Ovary (tissue), 9 donors: ENCODE measurements around the gene POLR2E. TPM values are rescaled to one million over a fixed set of nuclear protein-coding genes. Genes with fewer than 3 reads are reported as not detected.

ENCODE experiments used
- DNase-seq, 5 donors: peaks; one replicate each; pipeline ENCODE4 v3.0.0-alpha.2; 2019 to 2020
- H3K27ac ChIP-seq, 2 donors: fragments of 200-600 bp; one replicate each; pipeline versions ENCODE4 v1.5.1 to v1.8.0; 2019 to 2022
- H3K27me3 ChIP-seq: fragments of 200-600 bp; one replicate; pipeline ENCODE4 v1.8.0; 2022
- H3K36me3 ChIP-seq: fragments of 200-600 bp; sonication (generic); one replicate; pipeline ENCODE4 v1.5.1; 2019
- H3K4me1 ChIP-seq: one replicate; pipeline ENCODE4 v1.8.1; 2013; ENCODE audit warnings: mild to moderate bottlenecking, moderate library complexity; ENCODE audit not compliant: insufficient read depth
- H3K4me3 ChIP-seq: fragments of 200-600 bp; sonication (generic); one replicate; pipeline ENCODE4 v1.5.1; 2017
- H3K9me3 ChIP-seq, 2 donors: fragments of 200-600 bp in 1 of 2; sonication (generic) in 1 of 2; one replicate each; pipeline versions ENCODE4 v1.5.1 to v1.8.1; 2013 to 2019; ENCODE audit warnings: mild to moderate bottlenecking in 1 of 2, moderate library complexity in 1 of 2
- EP300 ChIP-seq: sonication (generic); formaldehyde crosslinking; IDR thresholded peaks from one replicate; pipeline ENCODE4 v1.6.1; 2017; ENCODE audit warnings: antibody characterized with exemption
- POLR2A ChIP-seq: fragments of 450-650 bp; IDR thresholded peaks from one replicate; pipeline ENCODE4 v1.6.1; 2017; ENCODE audit warnings: antibody characterized with exemption, mild to moderate bottlenecking, moderate library complexity
- WGBS, 3 donors: extraction: QIAGEN DNeasy Blood & Tissue Kit in 1 of 3; methylation state at CpG; one replicate each; pipeline versions ENCODE4 v1.1.5 to v1.1.7; 2013 to 2017; 5-methylcytosine and 5-hydroxymethylcytosine counted together
- intact Hi-C, 4 donors: fragments of 100-400 bp; cut with DNase I; formaldehyde crosslinking; loops; one replicate each; pipeline versions ENCODE4 v1.11.0 to v1.15.1; 2022 to 2023
- polyA plus RNA-seq, 2 donors: library from polyadenylated mRNA; stranded (reverse); fragments of 200-250 nt in 1 of 2; fragments of 350-450 nt in 1 of 2; fragmentation: Illumina TruSeq in 1 of 2; extraction: RNeasy Lipid Tissue Mini Kit (QIAGEN cat#74804) in 1 of 2; gene quantifications; one replicate each; pipeline ENCODE4 v1.2.3, GENCODE V29; 2013 to 2014
- total RNA-seq, 7 donors: library from RNA; depleted of rRNA in 2 of 7; stranded (reverse); fragments of >200 nt in 2 of 7; fragmentation: NEBNext Ultra II Directional in 3 of 7; extraction: Animal tissue kit (Norgen Biotek cat#: 25700) in 3 of 7; gene quantifications; one replicate each; pipeline versions ENCODE4 v1.1.0 to v1.2.4, GENCODE V29; 2016 to 2023
- TF ChIP-seq, protein P1 (sequence below), 3 donors: fragments of 450-650 bp in 2 of 3; fragments of 200-600 bp in 1 of 3; IDR thresholded peaks; one replicate each; pipeline versions ENCODE4 v1.5.1 to v1.8.0; 2016 to 2022; ENCODE audit warnings: antibody characterized with exemption in 3 of 3, mild to moderate bottlenecking in 1 of 3
- donor health status: DM: no; HTN: no; CAD: no; lungs with moderate emphysema.
- donor health status: DM: no; HTN: no; CAD: no.
- donor health status: Bipolar disorder and iron deficiency.
- donor health status: DM: yes; HTN: yes; CAD: no.
- donor health status: DM: no; HTN: no; CAD: no.
- donor health status: DM: yes; HTN: yes; CAD: no.

POLR2E gene
- total and polyA plus RNA-seq, 9 donors: 11.1 to 157 (median 119) TPM

DNA sequence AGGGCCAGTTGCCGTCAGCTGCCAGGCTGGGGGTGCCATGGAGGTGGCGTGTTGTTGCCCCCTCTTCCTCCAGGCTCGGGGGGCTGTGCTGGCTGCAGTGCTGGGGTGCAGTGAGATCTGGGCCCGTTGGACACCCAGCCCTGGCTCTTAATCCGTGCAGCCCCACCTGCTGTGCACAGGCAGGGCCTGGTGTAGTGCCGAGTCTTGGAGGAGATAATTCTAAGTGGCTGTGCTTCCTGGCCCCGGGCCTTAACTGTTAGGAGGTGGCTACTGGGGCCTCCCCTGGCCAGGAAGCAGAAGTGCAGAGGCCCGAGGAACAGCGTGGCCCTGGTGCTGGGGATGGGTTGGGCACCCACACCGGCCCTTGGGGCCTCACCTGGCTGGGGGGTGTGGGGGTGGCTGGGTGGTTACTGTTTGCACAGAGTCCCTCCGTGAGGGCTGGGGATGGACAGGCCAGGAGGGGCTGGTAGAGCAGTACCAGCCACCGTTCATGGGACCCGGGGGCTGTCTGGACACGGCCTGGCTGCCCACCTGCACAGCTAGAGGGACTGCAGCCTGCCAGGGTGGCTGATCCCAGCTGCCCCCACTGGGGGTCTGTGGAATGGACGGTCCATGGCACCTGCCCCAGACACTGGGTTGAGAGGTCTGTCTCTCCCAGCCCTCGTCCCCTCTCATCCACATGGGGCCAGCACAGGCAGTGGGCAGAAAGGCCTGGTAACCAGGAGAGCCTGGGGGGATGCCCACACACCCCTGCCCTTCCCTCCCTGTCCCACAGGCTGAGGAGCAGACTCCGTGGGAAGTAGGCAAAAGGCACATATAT lies 11.9 kb upstream of the POLR2E start:
- Histone ChIP-seq H3K27me3 (no peaks in the 10 kb centered on the region), H3K4me1 (peaks cover 24% of the 10 kb centered on the region), H3K36me3 (no peaks in the 10 kb centered on the region), H3K27ac (no peak overlapping the region), H3K9me3 (no peaks in the 10 kb centered on the region), H3K4me3 (no peak overlapping the region)
- DNase-seq: peak in 2 of 5 donors; percentile 38 to 42
- TF ChIP-seq EP300 (no peak), POLR2A (no peak)
- TF ChIP-seq, protein P1, sequence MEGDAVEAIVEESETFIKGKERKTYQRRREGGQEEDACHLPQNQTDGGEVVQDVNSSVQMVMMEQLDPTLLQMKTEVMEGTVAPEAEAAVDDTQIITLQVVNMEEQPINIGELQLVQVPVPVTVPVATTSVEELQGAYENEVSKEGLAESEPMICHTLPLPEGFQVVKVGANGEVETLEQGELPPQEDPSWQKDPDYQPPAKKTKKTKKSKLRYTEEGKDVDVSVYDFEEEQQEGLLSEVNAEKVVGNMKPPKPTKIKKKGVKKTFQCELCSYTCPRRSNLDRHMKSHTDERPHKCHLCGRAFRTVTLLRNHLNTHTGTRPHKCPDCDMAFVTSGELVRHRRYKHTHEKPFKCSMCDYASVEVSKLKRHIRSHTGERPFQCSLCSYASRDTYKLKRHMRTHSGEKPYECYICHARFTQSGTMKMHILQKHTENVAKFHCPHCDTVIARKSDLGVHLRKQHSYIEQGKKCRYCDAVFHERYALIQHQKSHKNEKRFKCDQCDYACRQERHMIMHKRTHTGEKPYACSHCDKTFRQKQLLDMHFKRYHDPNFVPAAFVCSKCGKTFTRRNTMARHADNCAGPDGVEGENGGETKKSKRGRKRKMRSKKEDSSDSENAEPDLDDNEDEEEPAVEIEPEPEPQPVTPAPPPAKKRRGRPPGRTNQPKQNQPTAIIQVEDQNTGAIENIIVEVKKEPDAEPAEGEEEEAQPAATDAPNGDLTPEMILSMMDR (IDR thresholded peaks at IDR 0.05): no peak
- intact Hi-C loops: loop anchor here in 1 of 4 donors (10.0 kb wide), 1 partner anchor 182 kb away; the partner anchor contains the start of gene ARID3A
- 60 to 68% (median 62%) methylated on average over 16 to 17 of the region's 17 CpGs for WGBS, 3 donors

DNA sequence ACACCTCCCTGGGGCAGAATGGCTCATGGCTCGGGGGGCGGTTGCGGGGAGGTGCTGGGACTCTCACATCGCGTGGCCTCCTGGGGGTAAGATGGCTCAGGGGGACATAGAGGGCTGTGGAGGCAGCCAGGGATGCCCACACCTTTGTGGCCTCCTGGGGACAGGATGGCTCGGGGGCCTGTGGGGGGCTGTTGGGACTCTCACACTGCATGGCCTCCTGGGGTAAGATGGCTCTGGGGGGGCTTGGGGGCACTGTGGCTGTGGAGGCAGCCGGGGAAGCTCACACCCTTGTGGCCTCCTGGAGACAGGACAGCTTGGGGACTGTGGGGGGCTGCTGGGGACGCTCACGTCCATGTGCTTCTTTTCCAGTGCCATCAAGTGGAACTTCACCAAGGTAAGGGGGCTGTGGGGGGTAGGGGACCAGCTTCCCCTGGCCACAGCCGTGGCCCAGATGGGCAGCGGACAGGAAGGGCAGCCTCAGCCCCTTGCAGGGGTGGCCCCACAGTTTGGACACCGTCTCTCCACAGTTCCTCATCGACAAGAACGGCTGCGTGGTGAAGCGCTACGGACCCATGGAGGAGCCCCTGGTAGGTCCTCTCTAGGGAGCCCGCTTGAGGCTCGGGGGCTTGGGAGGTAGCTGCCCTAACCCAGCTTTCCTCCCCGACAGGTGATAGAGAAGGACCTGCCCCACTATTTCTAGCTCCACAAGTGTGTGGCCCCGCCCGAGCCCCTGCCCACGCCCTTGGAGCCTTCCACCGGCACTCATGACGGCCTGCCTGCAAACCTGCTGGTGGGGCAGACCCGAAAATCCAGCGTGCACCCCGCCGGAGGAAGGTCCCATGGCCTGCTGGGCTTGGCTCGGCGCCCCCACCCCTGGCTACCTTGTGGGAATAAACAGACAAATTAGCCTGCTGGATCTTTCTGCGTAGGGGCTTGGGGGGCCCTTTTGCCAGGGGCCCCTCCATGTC lies 11.0 kb upstream of the POLR2E start:
- peaks cover 25% of the 10 kb centered on the region for H3K4me1 ChIP-seq
- no peak overlapping the region for H3K27ac ChIP-seq
- no peaks in the 10 kb centered on the region for H3K27me3 ChIP-seq
- WGBS, 3 donors: 85 to 87% (median 86%) methylated on average over 30 to 32 of the region's 32 CpGs
- no peaks in the 10 kb centered on the region for H3K9me3 ChIP-seq
- H3K4me3 ChIP-seq: no peak overlapping the region
- intact Hi-C loops: loop anchor here in 1 of 4 donors (10.0 kb wide), 1 partner anchor 181 kb away; the partner anchor contains the start of gene ARID3A
- TF ChIP-seq POLR2A: no peak
- TF ChIP-seq, protein P1 (IDR thresholded peaks at IDR 0.05): no peak
- TF ChIP-seq EP300: no peak
- H3K36me3 ChIP-seq: no peaks in the 10 kb centered on the region
- peak in 3 of 5 donors; percentile 47 to 58 (median 52) for DNase-seq

DNA sequence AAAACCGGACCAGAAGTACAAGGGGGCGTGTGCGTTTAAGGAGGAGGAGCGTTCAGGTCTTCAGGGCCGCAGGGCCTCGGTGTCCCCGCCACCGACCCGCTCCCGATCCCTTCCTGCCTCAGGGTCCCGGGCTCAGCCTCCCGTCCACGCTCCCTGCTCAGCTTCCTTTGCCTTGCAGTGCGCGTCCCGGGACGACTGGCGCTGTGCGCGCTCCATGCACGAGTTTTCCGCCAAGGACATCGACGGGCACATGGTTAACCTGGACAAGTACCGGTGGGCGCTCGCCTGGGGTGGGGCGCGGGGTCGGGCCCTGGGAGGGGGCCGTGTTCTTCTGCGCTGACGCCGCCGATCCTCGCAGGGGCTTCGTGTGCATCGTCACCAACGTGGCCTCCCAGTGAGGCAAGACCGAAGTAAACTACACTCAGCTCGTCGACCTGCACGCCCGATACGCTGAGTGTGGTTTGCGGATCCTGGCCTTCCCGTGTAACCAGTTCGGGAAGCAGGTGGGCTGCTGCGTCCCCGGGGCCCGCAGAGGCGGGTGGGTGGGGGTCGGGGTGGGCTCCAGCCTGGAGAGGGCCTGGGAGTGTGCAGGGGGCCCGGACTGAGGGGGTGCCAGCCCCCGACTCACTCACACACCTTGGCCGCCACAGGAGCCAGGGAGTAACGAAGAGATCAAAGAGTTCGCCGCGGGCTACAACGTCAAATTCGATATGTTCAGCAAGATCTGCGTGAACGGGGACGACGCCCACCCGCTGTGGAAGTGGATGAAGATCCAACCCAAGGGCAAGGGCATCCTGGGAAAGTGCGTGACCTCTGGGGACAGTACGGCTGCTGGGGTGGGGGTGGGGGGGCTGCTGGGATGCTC lies 10.1 kb upstream of the POLR2E start:
- Histone ChIP-seq H3K27me3 (no peaks in the 10 kb centered on the region), H3K36me3 (no peaks in the 10 kb centered on the region), H3K4me3 (peak overlapping the region; percentile 84), H3K4me1 (peaks cover 25% of the 10 kb centered on the region), H3K9me3 (no peaks in the 10 kb centered on the region), H3K27ac (peak overlapping the region; percentile 91 to 97)
- DNase-seq: peak in 4 of 5 donors; percentile 54 to 69 (median 69)
- intact Hi-C loops: loop anchor here in 1 of 4 donors (10.0 kb wide), 1 partner anchor 180 kb away; the partner anchor contains the start of gene ARID3A
- TF ChIP-seq, protein P1 (IDR thresholded peaks at IDR 0.05): no peak
- 19 to 46% (median 24%) methylated on average over 28 to 69 of the region's 69 CpGs for WGBS, 3 donors
